HepG2 (cell line): ENCODE data around the gene C21orf58. TPM values are rescaled to one million over a fixed set of nuclear protein-coding genes. Genes with fewer than 3 reads are reported as not detected.
A peak's percentile ranks its signal among the peaks of the same experiment; 100 is the strongest.

Experiments used
- ASH2L ChIP-seq: fragments of 300-600, 200-600 bp; sonication (generic); IDR thresholded peaks from 2 replicates; pipeline ENCODE4 v1.7.0; 2017; ENCODE audit warnings: low read depth, mild to moderate bottlenecking, moderate library complexity, mixed read lengths, low read length; ENCODE audit not compliant: insufficient read length
- ATRX ChIP-seq: sonication (generic); formaldehyde crosslinking; IDR thresholded peaks from 2 replicates; pipeline ENCODE4 v1.4.0; 2020; ENCODE audit warnings: missing genetic modification reagents, borderline replicate concordance
- DNMT1 ChIP-seq: sonication (generic); formaldehyde crosslinking; IDR thresholded peaks from 2 replicates; pipeline ENCODE4 v1.5.1; 2020; ENCODE audit warnings: mild to moderate bottlenecking, missing genetic modification reagents
- ELF3 ChIP-seq: IDR thresholded peaks from 2 replicates; pipeline ENCODE4 v1.6.1; 2016; ENCODE audit warnings: missing genetic modification reagents, missing compliant biosample characterization
- YEATS2 ChIP-seq: sonication (generic); formaldehyde crosslinking; IDR thresholded peaks from 2 replicates; pipeline ENCODE4 v1.4.0; 2020; ENCODE audit warnings: missing genetic modification reagents, borderline replicate concordance
- ZFP41 ChIP-seq: sonication (generic); formaldehyde crosslinking; IDR thresholded peaks from 2 replicates; pipeline ENCODE4 v1.4.0; 2020; ENCODE audit warnings: mild to moderate bottlenecking, missing genetic modification reagents, borderline replicate concordance
- ZNF30 ChIP-seq: sonication (generic); formaldehyde crosslinking; IDR thresholded peaks from 2 replicates; pipeline ENCODE4 v1.5.0; 2020; ENCODE audit warnings: mild to moderate bottlenecking, missing genetic modification reagents
- ZNF577 ChIP-seq: sonication (generic); formaldehyde crosslinking; IDR thresholded peaks from 2 replicates; pipeline ENCODE4 v1.4.0; 2020; ENCODE audit warnings: mild to moderate bottlenecking, low read depth, missing genetic modification reagents, borderline replicate concordance
- ZNF619 ChIP-seq: sonication (generic); formaldehyde crosslinking; IDR thresholded peaks from 2 replicates; pipeline ENCODE4 v1.4.0; 2020; ENCODE audit warnings: mild to moderate bottlenecking, missing genetic modification reagents
- ZNF7 ChIP-seq: IDR thresholded peaks from 2 replicates; pipeline ENCODE4 v1.6.1; 2016; ENCODE audit warnings: missing biosample characterization, missing genetic modification reagents
- polyA plus RNA-seq, 8 experiments: library from polyadenylated mRNA; depleted of rRNA in 3 of 8; stranded (reverse) in 7 of 8; unstranded in 1 of 8; fragments of >200 nt; fragmentation: Illumina TruSeq in 4 of 8; extraction: Trizol in 4 of 8; gene quantifications; 2 replicates each; pipeline versions ENCODE4 v1.2.1 to v1.2.3, GENCODE V29; 2011 to 2016; ENCODE audit warnings: low read depth in 4 of 8, missing spikeins in 1 of 8, mixed read lengths in 1 of 8; ENCODE audit not compliant: insufficient read depth in 1 of 8
- total RNA-seq, 5 experiments: library from RNA; depleted of rRNA; stranded (reverse); fragments of >200 nt; fragmentation: Illumina TruSeq; extraction: Trizol; gene quantifications; 2 replicates each; pipeline ENCODE4 v1.2.3, GENCODE V29; 2016; ENCODE audit warnings: low read depth in 1 of 5
- TF ChIP-seq, protein P1 (sequence below): IDR thresholded peaks from 2 replicates; pipeline ENCODE4 v1.6.1; 2012; ENCODE audit warnings: low read length, improper control_type of control experiment
- TF ChIP-seq, protein P2 (sequence below): sonication (generic); formaldehyde crosslinking; IDR thresholded peaks from 2 replicates; pipeline ENCODE4 v1.5.1; 2020; ENCODE audit warnings: mild to moderate bottlenecking, missing genetic modification reagents, borderline replicate concordance
- TF ChIP-seq, protein P3 (sequence below): sonication (generic); formaldehyde crosslinking; IDR thresholded peaks from 2 replicates; pipeline ENCODE4 v1.8.0; 2022; ENCODE audit warnings: missing genetic modification reagents, mild to moderate bottlenecking, borderline replicate concordance
- TF ChIP-seq, protein P4 (sequence below): IDR thresholded peaks from 2 replicates; pipeline ENCODE4 v1.6.1; 2016; ENCODE audit warnings: low read depth
- TF ChIP-seq, protein P5 (sequence below): sonication (generic); formaldehyde crosslinking; IDR thresholded peaks from 2 replicates; pipeline ENCODE4 v1.9.0; 2021; ENCODE audit warnings: missing genetic modification reagents, borderline replicate concordance

Gene C21orf58
- total and polyA plus RNA-seq, 2 of the 13 experiments (the other 11 are each of a cell fraction or from before 2014, with no cell fraction given), result 3.5 to 6.8 TPM

DNA sequence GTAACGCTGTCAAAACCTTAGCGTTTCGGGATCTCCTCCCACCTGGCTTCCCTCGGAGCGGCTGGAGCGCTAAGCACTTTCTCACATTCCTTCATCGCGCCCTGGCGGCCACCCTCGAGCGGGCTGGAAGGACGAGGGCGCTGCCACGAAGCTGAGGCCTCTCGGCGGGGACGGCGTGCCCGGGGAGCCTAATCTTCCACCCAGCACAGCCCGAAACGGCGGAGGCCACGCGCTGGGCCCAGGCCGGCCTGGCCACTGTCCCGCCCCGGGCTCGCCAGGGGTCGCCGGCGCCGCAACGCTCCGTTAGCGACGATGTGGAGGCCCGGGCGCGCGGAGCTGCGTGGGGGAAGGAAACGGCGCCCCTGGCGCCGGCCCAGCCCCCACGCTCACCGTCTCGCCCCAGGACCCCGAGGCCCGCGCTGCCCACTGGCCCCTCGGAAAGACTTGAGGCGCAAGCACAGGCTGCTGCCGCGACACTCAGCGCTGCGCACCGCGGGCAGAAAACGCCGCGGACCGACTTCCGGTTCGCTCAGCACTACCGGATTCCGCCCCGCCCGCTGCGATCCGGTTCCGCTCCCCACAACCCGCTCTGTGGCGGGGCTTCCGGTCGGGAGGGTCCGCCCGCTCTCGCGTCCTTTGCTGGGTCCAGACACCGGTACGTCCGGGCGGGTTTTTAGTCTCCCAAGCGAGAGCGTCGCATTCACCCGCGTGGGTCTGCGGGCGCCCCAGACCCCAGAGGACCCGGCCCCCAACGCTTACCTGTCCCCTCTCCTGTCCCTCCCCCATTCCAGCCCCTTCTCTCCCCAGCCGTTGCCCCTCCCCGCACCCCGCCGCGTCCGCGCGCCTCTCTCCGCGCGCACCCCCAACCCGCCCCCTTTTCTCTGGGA lies 37.7 kb downstream of the C21orf58 start, which contains the start of gene YBEY (continued):
- TF ChIP-seq, protein P1, sequence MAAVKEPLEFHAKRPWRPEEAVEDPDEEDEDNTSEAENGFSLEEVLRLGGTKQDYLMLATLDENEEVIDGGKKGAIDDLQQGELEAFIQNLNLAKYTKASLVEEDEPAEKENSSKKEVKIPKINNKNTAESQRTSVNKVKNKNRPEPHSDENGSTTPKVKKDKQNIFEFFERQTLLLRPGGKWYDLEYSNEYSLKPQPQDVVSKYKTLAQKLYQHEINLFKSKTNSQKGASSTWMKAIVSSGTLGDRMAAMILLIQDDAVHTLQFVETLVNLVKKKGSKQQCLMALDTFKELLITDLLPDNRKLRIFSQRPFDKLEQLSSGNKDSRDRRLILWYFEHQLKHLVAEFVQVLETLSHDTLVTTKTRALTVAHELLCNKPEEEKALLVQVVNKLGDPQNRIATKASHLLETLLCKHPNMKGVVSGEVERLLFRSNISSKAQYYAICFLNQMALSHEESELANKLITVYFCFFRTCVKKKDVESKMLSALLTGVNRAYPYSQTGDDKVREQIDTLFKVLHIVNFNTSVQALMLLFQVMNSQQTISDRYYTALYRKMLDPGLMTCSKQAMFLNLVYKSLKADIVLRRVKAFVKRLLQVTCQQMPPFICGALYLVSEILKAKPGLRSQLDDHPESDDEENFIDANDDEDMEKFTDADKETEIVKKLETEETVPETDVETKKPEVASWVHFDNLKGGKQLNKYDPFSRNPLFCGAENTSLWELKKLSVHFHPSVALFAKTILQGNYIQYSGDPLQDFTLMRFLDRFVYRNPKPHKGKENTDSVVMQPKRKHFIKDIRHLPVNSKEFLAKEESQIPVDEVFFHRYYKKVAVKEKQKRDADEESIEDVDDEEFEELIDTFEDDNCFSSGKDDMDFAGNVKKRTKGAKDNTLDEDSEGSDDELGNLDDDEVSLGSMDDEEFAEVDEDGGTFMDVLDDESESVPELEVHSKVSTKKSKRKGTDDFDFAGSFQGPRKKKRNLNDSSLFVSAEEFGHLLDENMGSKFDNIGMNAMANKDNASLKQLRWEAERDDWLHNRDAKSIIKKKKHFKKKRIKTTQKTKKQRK, result no peak
- TF ChIP-seq, protein P2, sequence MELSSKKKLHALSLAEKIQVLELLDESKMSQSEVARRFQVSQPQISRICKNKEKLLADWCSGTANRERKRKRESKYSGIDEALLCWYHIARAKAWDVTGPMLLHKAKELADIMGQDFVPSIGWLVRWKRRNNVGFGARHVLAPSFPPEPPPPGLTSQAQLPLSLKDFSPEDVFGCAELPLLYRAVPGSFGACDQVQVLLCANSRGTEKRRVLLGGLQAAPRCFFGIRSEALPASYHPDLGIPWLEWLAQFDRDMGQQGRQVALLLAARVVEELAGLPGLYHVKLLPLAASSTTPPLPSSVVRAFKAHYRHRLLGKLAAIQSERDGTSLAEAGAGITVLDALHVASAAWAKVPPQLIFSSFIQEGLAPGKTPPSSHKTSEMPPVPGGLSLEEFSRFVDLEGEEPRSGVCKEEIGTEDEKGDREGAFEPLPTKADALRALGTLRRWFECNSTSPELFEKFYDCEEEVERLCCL (CRISPR knock-in tag), result peak; percentile 74; the same call in 1 of the 2 replicates
- TF ChIP-seq DNMT1 (no peak), ZFP41 (CRISPR knock-in tag) (no peak), ZNF7 (CRISPR knock-in tag) (no peak), ASH2L (peak; percentile 96), ZNF30 (CRISPR knock-in tag) (no peak), ATRX (CRISPR knock-in tag) (no peak), ZNF577 (CRISPR knock-in tag) (no peak), YEATS2 (CRISPR knock-in tag) (peak; percentile 96), ELF3 (CRISPR knock-in tag) (no peak; the same call in 1 of the 2 replicates), ZNF619 (0 out of 2 replicates have a peak, but pooled peaks have one; percentile 26)
- TF ChIP-seq, protein P3, sequence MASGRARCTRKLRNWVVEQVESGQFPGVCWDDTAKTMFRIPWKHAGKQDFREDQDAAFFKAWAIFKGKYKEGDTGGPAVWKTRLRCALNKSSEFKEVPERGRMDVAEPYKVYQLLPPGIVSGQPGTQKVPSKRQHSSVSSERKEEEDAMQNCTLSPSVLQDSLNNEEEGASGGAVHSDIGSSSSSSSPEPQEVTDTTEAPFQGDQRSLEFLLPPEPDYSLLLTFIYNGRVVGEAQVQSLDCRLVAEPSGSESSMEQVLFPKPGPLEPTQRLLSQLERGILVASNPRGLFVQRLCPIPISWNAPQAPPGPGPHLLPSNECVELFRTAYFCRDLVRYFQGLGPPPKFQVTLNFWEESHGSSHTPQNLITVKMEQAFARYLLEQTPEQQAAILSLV (CRISPR knock-in tag), result peak; percentile 79; the same call in 1 of the 2 replicates
- TF ChIP-seq, protein P4, sequence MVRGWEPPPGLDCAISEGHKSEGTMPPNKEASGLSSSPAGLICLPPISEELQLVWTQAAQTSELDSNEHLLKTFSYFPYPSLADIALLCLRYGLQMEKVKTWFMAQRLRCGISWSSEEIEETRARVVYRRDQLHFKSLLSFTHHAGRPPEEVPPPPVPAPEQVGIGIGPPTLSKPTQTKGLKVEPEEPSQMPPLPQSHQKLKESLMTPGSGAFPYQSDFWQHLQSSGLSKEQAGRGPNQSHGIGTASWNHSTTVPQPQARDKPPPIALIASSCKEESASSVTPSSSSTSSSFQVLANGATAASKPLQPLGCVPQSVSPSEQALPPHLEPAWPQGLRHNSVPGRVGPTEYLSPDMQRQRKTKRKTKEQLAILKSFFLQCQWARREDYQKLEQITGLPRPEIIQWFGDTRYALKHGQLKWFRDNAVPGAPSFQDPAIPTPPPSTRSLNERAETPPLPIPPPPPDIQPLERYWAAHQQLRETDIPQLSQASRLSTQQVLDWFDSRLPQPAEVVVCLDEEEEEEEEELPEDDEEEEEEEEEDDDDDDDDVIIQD (CRISPR knock-in tag), result no peak
- TF ChIP-seq, protein P5, sequence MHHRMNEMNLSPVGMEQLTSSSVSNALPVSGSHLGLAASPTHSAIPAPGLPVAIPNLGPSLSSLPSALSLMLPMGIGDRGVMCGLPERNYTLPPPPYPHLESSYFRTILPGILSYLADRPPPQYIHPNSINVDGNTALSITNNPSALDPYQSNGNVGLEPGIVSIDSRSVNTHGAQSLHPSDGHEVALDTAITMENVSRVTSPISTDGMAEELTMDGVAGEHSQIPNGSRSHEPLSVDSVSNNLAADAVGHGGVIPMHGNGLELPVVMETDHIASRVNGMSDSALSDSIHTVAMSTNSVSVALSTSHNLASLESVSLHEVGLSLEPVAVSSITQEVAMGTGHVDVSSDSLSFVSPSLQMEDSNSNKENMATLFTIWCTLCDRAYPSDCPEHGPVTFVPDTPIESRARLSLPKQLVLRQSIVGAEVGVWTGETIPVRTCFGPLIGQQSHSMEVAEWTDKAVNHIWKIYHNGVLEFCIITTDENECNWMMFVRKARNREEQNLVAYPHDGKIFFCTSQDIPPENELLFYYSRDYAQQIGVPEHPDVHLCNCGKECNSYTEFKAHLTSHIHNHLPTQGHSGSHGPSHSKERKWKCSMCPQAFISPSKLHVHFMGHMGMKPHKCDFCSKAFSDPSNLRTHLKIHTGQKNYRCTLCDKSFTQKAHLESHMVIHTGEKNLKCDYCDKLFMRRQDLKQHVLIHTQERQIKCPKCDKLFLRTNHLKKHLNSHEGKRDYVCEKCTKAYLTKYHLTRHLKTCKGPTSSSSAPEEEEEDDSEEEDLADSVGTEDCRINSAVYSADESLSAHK (CRISPR knock-in tag), result no peak
